Stomach (tissue), 4 donors: ENCODE data around the gene PRKG1.

Experiments used
- POLR2A ChIP-seq, 4 donors: fragments of 450-650 bp; IDR thresholded peaks; one replicate each; pipeline ENCODE4 v1.6.1; 2016; ENCODE audit warnings: antibody characterized with exemption in 4 of 4, control low read depth in 2 of 4, mild to moderate bottlenecking in 1 of 4, moderate library complexity in 1 of 4
- POLR2AphosphoS5 ChIP-seq, 3 donors: sonication (generic); formaldehyde crosslinking; IDR thresholded peaks; one replicate each; pipeline ENCODE4 v1.6.1; 2016; ENCODE audit warnings: antibody characterized with exemption in 3 of 3

DNA sequence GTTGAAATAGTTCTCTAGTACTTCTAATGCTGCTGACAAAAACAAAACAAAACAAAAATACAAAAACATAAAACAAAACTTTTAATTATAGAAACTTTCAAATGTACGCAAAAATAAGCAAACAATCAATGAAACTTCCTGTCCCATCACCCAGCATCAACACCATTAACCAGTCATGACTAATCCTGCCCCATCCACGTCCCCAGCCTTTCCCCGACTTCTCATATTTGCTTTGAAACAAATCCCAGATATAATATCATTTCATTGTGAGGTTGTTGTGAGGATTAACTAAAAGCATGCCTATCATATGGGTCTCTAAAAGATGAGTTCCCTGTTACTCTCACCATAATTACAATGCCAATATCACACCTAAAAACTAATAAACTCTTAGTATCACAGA lies 569.4 kb downstream of the PRKG1 start:
- TF ChIP-seq POLR2A (IDR thresholded peaks at IDR 0.05) (no peak), POLR2AphosphoS5 (IDR thresholded peaks at IDR 0.05) (no peak)
